HEK293 (cell line): ENCODE measurements around the gene CNPY1.

Experiments used
- CTCF ChIA-PET: fragments of 350-600 bp; formaldehyde crosslinking; extraction: SDS; loops from one replicate; lab custom pipeline; 2021; ENCODE audit warnings: antibody characterized with exemption; lab: Yijun Ruan, JAX
- POLR2A ChIA-PET: fragments of 300-600 bp; formaldehyde crosslinking; extraction: SDS; loops from one replicate; lab custom pipeline; 2020; ENCODE audit warnings: antibody characterized with exemption, inconsistent platforms; lab: Yijun Ruan, JAX
- H3K27ac ChIP-seq: fragments of 200-500 bp; sonication (Bioruptor generic); 2 replicates; pipeline ENCODE4 v1.5.1; 2014; ENCODE audit warnings: low read depth, low read length, control low read depth, inconsistent platforms; ENCODE audit errors: extremely low read depth
- H3K36me3 ChIP-seq, 2 experiments: fragments of 200-500 bp in 1 of 2; sonication (Bioruptor generic) in 1 of 2; 1 replicate in 1 of 2; 2 replicates in 1 of 2; pipeline ENCODE4 v1.5.1; 2014 to 2017; ENCODE audit warnings: inconsistent platforms in 2 of 2, low read length in 2 of 2; ENCODE audit not compliant: control insufficient read depth in 2 of 2, insufficient read depth in 1 of 2
- H3K4me1 ChIP-seq: fragments of 200-500 bp; sonication (Bioruptor generic); 2 replicates; pipeline ENCODE4 v1.5.1; 2014; ENCODE audit warnings: mild to moderate bottlenecking, low read length, inconsistent platforms; ENCODE audit not compliant: control insufficient read depth, insufficient read depth
- H3K4me3 ChIP-seq: 2 replicates; pipeline ENCODE4 v1.5.1; 2011; ENCODE audit warnings: low read depth, mild to moderate bottlenecking, control low read depth, low read length, moderate library complexity
- H3K9me3 ChIP-seq: fragments of 200-500 bp; sonication (Bioruptor generic); 2 replicates; pipeline ENCODE4 v1.5.1; 2014; ENCODE audit warnings: low read depth, low read length, inconsistent platforms; ENCODE audit not compliant: control insufficient read depth, insufficient read depth
- AEBP2 ChIP-seq: fragments of 450-650 bp; formaldehyde crosslinking; IDR thresholded peaks from 2 replicates; pipeline ENCODE4 v1.5.1; 2016; ENCODE audit warnings: missing biosample characterization, missing genetic modification characterization, borderline replicate concordance
- GFI1B ChIP-seq: fragments of 450-650 bp; formaldehyde crosslinking; IDR thresholded peaks from 2 replicates; pipeline ENCODE4 v1.5.1; 2016; ENCODE audit warnings: missing biosample characterization, missing genetic modification characterization
- GLI2 ChIP-seq: fragments of 450-650 bp; formaldehyde crosslinking; IDR thresholded peaks from 2 replicates; pipeline ENCODE4; 2017; ENCODE audit warnings: missing biosample characterization, missing genetic modification characterization, low read depth, borderline replicate concordance
- KLF1 ChIP-seq: fragments of 450-650 bp; formaldehyde crosslinking; IDR thresholded peaks from 2 replicates; pipeline ENCODE4 v1.5.1; 2016; ENCODE audit warnings: missing biosample characterization, missing genetic modification characterization
- KLF10 ChIP-seq: fragments of 450-650 bp; IDR thresholded peaks from 2 replicates; pipeline ENCODE4 v1.5.1; 2018; ENCODE audit warnings: missing biosample characterization, mild to moderate bottlenecking, missing genetic modification characterization
- MEIS1 ChIP-seq: sonication (generic); formaldehyde crosslinking; IDR thresholded peaks from 2 replicates; pipeline ENCODE4 v1.8.1; 2022; ENCODE audit warnings: missing genetic modification reagents, mild to moderate bottlenecking, borderline replicate concordance
- MYNN ChIP-seq: fragments of 450-650 bp; formaldehyde crosslinking; IDR thresholded peaks from 2 replicates; pipeline ENCODE4 v1.5.1; 2016; ENCODE audit warnings: missing biosample characterization, missing genetic modification characterization, borderline replicate concordance
- OVOL3 ChIP-seq: fragments of 450-650 bp; formaldehyde crosslinking; IDR thresholded peaks from 2 replicates; pipeline ENCODE4 v1.5.1; 2016; ENCODE audit warnings: missing biosample characterization, missing genetic modification characterization
- TRIM28 ChIP-seq: IDR thresholded peaks from 2 replicates; pipeline ENCODE4 v1.6.1; 2011; ENCODE audit warnings: low read length, control low read depth, borderline replicate concordance
- ZFP3 ChIP-seq: fragments of 450-650 bp; formaldehyde crosslinking; IDR thresholded peaks from 2 replicates; pipeline ENCODE4 v1.5.1; 2016; ENCODE audit warnings: low read depth, missing biosample characterization, missing genetic modification characterization
- ZFP41 ChIP-seq: fragments of 450-650 bp; formaldehyde crosslinking; IDR thresholded peaks from 2 replicates; pipeline ENCODE4 v1.5.1; 2016; ENCODE audit warnings: missing biosample characterization, missing genetic modification characterization, borderline replicate concordance
- ZNF211 ChIP-seq: fragments of 450-650 bp; formaldehyde crosslinking; IDR thresholded peaks from 2 replicates; pipeline ENCODE4 v1.5.1; 2016; ENCODE audit warnings: low read depth, missing biosample characterization, missing genetic modification characterization
- ZNF335 ChIP-seq: fragments of 450-650 bp; formaldehyde crosslinking; conservative IDR thresholded peaks from 2 replicates; pipeline ENCODE4 v1.5.1; 2016; ENCODE audit warnings: missing biosample characterization, missing genetic modification characterization
- ZNF513 ChIP-seq: fragments of 450-650 bp; IDR thresholded peaks from 2 replicates; pipeline ENCODE4 v1.5.1; 2018; ENCODE audit warnings: missing biosample characterization, missing genetic modification characterization
- ZNF529 ChIP-seq: fragments of 450-650 bp; formaldehyde crosslinking; IDR thresholded peaks from 2 replicates; pipeline ENCODE4 v1.5.1; 2017; ENCODE audit warnings: missing genetic modification characterization, missing biosample characterization; ENCODE audit not compliant: insufficient replicate concordance
- ZNF580 ChIP-seq: fragments of 450-650 bp; formaldehyde crosslinking; IDR thresholded peaks from 2 replicates; pipeline ENCODE4 v1.5.1; 2016; ENCODE audit warnings: missing biosample characterization, missing genetic modification characterization
- ZNF76 ChIP-seq: fragments of 450-650 bp; formaldehyde crosslinking; IDR thresholded peaks from 2 replicates; pipeline ENCODE4; 2016; ENCODE audit warnings: low read depth, missing biosample characterization, missing genetic modification characterization, borderline replicate concordance
- TF ChIP-seq, protein P1 (sequence below): fragments of 450-650 bp; formaldehyde crosslinking; IDR thresholded peaks from 2 replicates; pipeline ENCODE4 v1.5.1; 2016; ENCODE audit warnings: missing biosample characterization, missing genetic modification characterization
- TF ChIP-seq, protein P2 (sequence below): fragments of 450-650 bp; formaldehyde crosslinking; IDR thresholded peaks from 2 replicates; pipeline ENCODE4 v1.5.1; 2017; ENCODE audit warnings: missing biosample characterization, mild to moderate bottlenecking, missing genetic modification characterization, moderate library complexity

The CNPY1 gene

GRCh38 chr7:155568842-155569494, 22.6 kb upstream of the CNPY1 start:
- CTCF ChIA-PET: interaction anchor here (2.0 kb wide), 1 partner anchor 30 kb away, joined by 10 read pairs; no protein-coding TSS in a partner anchor
- Histone ChIP-seq H3K4me3 (no peak overlapping the region), H3K27ac (no peak overlapping the region), H3K36me3 (no peaks in the 10 kb centered on the region), H3K9me3 (no peaks in the 10 kb centered on the region), H3K4me1 (no peaks in the 10 kb centered on the region)
- POLR2A ChIA-PET: interaction anchor here (0.5 kb wide), 1 partner anchor 1365 kb away, joined by 4 read pairs; no protein-coding TSS in a partner anchor
- TF ChIP-seq KLF10 (tag by site-specific recombination) (no peak), AEBP2 (tag by site-specific recombination) (no peak), OVOL3 (tag by site-specific recombination) (no peak), ZNF211 (no peak)
- TF ChIP-seq, protein P1, sequence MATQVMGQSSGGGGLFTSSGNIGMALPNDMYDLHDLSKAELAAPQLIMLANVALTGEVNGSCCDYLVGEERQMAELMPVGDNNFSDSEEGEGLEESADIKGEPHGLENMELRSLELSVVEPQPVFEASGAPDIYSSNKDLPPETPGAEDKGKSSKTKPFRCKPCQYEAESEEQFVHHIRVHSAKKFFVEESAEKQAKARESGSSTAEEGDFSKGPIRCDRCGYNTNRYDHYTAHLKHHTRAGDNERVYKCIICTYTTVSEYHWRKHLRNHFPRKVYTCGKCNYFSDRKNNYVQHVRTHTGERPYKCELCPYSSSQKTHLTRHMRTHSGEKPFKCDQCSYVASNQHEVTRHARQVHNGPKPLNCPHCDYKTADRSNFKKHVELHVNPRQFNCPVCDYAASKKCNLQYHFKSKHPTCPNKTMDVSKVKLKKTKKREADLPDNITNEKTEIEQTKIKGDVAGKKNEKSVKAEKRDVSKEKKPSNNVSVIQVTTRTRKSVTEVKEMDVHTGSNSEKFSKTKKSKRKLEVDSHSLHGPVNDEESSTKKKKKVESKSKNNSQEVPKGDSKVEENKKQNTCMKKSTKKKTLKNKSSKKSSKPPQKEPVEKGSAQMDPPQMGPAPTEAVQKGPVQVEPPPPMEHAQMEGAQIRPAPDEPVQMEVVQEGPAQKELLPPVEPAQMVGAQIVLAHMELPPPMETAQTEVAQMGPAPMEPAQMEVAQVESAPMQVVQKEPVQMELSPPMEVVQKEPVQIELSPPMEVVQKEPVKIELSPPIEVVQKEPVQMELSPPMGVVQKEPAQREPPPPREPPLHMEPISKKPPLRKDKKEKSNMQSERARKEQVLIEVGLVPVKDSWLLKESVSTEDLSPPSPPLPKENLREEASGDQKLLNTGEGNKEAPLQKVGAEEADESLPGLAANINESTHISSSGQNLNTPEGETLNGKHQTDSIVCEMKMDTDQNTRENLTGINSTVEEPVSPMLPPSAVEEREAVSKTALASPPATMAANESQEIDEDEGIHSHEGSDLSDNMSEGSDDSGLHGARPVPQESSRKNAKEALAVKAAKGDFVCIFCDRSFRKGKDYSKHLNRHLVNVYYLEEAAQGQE: no peak
- TF ChIP-seq, protein P2, sequence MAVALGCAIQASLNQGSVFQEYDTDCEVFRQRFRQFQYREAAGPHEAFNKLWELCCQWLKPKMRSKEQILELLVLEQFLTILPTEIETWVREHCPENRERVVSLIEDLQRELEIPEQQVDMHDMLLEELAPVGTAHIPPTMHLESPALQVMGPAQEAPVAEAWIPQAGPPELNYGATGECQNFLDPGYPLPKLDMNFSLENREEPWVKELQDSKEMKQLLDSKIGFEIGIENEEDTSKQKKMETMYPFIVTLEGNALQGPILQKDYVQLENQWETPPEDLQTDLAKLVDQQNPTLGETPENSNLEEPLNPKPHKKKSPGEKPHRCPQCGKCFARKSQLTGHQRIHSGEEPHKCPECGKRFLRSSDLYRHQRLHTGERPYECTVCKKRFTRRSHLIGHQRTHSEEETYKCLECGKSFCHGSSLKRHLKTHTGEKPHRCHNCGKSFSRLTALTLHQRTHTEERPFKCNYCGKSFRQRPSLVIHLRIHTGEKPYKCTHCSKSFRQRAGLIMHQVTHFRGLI (tag by site-specific recombination): no peak

DNA sequence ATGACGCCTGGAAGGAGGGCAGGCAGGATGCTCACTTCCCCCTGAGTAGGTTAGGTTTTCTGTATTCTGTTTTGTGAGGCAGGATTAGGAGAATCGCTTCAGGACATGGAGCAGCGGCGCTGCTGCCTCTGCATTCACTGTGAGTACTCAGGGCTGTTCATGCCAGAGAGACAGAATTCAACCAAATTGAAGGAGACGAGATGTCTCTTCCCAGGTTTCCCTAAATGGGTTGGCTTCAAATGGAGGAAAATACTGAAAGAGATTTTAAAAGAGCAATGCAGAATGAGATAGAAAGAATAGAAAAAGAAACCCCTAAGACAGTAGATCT, 21.9 kb upstream of the CNPY1 start:
- Histone ChIP-seq H3K9me3 (no peaks in the 10 kb centered on the region), H3K27ac (no peak overlapping the region), H3K4me1 (no peaks in the 10 kb centered on the region), H3K4me3 (no peak overlapping the region), H3K36me3 (no peaks in the 10 kb centered on the region)
- no peak for TF ChIP-seq MYNN (tag by site-specific recombination)
- ChIA-PET CTCF (interaction anchor here (2.0 kb wide), 1 partner anchor 30 kb away, joined by 10 read pairs; no protein-coding TSS in a partner anchor), POLR2A (no interaction called here)

DNA sequence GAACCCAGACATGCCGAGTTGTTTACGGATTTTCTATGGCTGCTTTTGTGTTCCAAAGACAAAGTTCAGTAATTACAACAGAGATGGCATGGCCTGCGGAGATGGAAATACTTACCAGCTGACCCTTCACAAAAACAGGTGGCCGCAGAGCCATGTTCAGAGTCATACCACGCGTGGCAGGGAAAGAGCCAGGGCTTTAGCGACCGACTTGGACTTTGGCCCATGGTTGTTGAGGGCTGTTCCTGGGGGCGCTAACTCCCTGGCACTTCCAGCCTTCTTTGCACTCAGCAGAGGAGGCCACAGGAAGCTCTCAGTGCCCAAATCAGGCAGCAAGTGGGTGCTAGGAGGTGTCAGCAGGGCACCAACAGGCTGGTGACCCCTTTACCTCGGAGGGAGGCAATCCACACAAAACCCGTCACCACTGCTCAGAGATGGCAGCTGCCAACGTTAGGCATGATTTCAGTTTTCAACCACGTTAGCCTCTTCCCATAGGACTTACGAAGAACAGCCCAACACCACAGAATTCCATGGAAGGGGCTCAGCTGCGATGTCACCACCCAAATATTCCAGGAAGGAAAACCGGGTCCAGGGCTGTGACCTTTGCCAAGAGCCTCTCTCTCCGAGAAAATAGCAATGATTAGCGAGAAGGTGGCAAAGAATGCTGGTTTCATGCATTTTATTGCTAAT, 21.4 kb upstream of the CNPY1 start:
- Histone ChIP-seq H3K4me1 (no peaks in the 10 kb centered on the region), H3K27ac (no peak overlapping the region), H3K36me3 (no peaks in the 10 kb centered on the region), H3K4me3 (no peak overlapping the region), H3K9me3 (no peaks in the 10 kb centered on the region)
- POLR2A ChIA-PET: no interaction called here
- CTCF ChIA-PET: interaction anchor here (2.0 kb wide), 1 partner anchor 31 kb away, joined by 10 read pairs; no protein-coding TSS in a partner anchor
- TF ChIP-seq GFI1B (tag by site-specific recombination) (no peak), ZFP41 (tag by site-specific recombination) (no peak), ZNF513 (tag by site-specific recombination) (no peak), ZNF580 (tag by site-specific recombination) (no peak), ZNF335 (tag by site-specific recombination) (no peak), ZFP3 (no peak), ZNF76 (tag by site-specific recombination) (no peak), TRIM28 (no peak), ZNF529 (tag by site-specific recombination) (no peak), MEIS1 (CRISPR knock-in tag) (no peak), KLF1 (tag by site-specific recombination) (no peak), GLI2 (tag by site-specific recombination) (no peak)
- TF ChIP-seq, protein P2 (tag by site-specific recombination): no peak
